OCI-LY1 (cell line): ENCODE results near the gene KPTN.

Experiments
- CTCF ChIP-seq: fragments of 200-600 bp; sonication (generic), shearing (Covaris generic); IDR thresholded peaks from 2 replicates; pipeline ENCODE4 v1.5.1; 2017; ENCODE audit warnings: mild to moderate bottlenecking, antibody characterized with exemption, low read length, moderate library complexity, mixed read lengths
- EZH2 ChIP-seq: fragments of 200-600 bp; sonication (generic), shearing (Covaris generic); IDR thresholded peaks from 2 replicates; pipeline ENCODE4 v1.8.0; 2017; ENCODE audit warnings: borderline replicate concordance, mixed run types, mild to moderate bottlenecking, antibody characterized with exemption, low read length, moderate library complexity, mixed read lengths

GRCh38 chr19:47495478-47496372 is 11.7 kb upstream of the KPTN start:
- no peak for TF ChIP-seq CTCF
- TF ChIP-seq EZH2, result no peak
